Measurements from ENCODE around the gene CC2D1A.

DNA sequence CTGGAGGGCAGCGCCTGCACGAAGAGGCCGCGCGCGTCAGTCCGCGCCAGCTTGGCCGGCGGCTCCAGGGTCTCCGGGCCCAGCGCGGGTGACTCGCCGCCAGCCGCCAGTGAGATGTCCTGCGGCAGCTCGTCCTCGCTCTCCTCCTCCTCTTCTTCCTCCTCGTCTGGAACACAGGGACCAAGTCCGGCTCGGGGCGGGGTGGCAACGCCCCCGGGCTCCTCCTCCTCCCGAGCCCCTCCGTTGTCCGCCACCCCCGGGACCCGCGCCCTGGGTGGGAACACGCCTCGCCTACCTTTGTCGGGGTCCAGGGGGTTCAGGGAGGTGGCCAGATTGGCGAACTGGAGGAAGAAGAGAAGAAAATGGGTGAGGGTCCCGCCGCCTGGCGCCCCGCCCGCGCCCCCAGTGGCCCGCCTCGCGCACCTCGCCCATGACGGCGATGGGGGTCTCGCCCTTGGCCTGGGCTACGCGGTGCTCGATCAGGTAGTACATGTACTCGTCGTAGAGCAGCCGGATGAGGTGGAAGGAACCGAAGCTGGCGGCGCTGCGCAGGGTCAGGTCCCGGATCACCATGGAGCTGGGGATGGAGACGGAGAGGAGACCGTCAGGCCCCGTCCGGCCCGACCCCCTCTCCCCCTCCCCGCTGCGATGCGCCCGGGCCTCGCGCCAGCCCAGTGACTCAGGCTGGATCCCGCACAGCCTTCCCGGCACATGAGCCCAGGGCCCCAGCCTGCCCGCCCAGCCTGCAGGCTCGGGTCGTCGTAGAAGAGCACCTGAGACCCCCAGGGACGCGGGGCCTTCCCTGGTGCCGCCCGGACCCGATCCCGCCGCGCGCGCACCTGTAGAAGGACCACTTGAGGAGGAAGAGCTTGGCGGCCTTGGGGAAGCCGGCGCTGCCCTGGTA, 57.0 kb downstream of the CC2D1A start:
- TF ChIP-seq, protein P1, sequence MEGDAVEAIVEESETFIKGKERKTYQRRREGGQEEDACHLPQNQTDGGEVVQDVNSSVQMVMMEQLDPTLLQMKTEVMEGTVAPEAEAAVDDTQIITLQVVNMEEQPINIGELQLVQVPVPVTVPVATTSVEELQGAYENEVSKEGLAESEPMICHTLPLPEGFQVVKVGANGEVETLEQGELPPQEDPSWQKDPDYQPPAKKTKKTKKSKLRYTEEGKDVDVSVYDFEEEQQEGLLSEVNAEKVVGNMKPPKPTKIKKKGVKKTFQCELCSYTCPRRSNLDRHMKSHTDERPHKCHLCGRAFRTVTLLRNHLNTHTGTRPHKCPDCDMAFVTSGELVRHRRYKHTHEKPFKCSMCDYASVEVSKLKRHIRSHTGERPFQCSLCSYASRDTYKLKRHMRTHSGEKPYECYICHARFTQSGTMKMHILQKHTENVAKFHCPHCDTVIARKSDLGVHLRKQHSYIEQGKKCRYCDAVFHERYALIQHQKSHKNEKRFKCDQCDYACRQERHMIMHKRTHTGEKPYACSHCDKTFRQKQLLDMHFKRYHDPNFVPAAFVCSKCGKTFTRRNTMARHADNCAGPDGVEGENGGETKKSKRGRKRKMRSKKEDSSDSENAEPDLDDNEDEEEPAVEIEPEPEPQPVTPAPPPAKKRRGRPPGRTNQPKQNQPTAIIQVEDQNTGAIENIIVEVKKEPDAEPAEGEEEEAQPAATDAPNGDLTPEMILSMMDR (IDR thresholded peaks at IDR 0.05), result no peak
- TF ChIP-seq POLR2A (IDR thresholded peaks at IDR 0.05), result no peak

Data from stomach (tissue), 4 donors.